Glomerular visceral epithelial cell (primary cell): ENCODE results near the gene HACD2.
"Not testable (repeated sequence)": the region's sequence is repeated elsewhere in the genome, so short reads cannot be mapped to it uniquely, and the experiment has no call there.

ENCODE experiments used
- DNase-seq: peaks from one replicate; pipeline ENCODE4 v3.0.0-alpha.2; 2016; ENCODE audit errors: extremely low spot score

Gene HACD2

DNA sequence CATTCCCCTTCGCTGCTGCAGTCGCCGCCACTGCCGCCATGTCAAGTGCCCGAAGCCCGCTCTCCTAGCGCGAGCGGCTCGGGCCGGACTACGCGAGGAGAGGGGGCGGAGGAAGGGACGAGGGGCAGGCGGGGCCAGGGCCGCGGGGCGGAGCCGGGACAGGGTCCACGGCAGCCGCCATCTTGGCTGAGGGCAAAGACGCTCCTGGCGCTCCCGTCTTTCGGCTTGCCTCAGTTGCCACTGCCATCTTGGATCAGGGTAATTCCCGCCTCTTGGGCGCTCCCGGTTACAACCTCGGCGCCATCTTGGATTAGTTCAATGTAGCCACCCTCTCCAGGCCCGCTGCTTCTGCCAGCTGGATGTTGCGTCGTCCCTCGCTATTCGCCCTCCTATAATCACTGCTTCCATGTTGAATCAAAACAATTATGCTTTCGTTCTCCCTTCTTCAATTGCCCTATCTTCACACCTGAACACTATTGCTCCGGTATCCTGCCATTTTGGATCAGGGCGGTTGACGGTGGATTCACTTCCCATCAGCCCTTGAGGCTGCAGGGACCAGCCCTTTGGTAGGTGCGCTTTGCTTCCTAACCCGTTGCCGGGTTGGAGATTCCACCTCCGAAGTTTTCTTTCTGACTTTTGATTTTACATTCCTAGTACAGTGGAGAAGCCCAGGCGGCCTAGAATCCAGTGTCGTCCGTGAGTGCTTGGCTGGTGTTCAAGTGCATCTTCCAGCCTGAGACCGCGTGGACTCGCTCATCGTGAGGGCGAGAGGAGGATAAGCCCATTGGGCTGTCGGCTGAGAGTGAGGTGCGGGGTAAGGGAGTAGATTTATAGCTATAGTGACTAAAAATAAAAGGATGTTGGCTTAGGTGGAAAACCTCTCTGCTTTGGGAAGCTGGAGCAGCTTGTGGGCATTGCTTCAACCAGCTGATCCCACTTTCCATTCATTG lies at the start of gene HACD2:
TSS of gene HACD2 (minus strand) at position 66 of the 950 bp plus-strand sequence. CDS start at position 40, 26 bp downstream.
- DNase-seq, result peak; percentile 97

- no peak for DNase-seq
Observed at GRCh38 chr3:123634149-123635051, 49.5 kb upstream of the HACD2 start.

GRCh38 chr3:123633530-123633929 lies 48.7 kb upstream of the HACD2 start:
- DNase-seq, result no peak

GRCh38 chr3:123632161-123632655 lies 47.4 kb upstream of the HACD2 start:
- DNase-seq, result no peak

- no peak for DNase-seq
Observed at GRCh38 chr3:123629747-123630047, 44.8 kb upstream of the HACD2 start.

DNA sequence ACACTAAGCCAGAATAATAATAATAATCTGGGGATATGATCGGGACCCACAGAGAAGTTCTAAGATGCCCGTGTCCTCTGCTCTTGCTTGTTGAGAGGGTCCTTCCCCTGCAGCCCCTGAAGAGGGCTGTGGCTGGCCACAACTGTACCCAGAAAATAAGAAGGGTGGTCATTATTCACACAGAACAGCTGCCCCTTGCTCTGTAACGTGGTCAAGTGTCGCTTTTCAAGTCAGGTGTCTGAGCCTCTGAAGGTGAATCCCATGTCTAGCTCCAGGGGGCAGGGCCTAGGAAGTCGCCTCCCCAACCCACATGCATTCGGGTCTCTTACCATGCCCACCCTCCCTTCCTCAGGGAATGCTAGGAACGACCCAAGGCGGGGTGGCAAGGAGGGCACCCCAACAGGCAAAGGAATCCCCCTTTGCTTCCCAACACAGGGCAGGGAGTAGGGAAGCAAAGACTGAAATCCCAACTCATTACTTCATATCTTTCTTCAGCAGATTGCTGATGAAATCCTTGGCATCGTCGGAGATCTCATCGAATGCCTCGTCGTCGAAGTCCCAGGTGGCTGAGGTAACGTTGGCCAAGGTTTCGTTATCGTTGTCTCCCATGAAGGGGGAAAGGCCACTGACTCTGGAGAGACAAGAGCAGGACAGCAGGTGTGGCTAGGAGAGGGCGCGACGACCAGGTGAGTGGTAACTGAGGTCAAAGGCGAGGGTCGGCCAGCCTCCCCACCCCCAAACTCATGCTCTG lies 44.3 kb upstream of the HACD2 start:
- no peak for DNase-seq

DNA sequence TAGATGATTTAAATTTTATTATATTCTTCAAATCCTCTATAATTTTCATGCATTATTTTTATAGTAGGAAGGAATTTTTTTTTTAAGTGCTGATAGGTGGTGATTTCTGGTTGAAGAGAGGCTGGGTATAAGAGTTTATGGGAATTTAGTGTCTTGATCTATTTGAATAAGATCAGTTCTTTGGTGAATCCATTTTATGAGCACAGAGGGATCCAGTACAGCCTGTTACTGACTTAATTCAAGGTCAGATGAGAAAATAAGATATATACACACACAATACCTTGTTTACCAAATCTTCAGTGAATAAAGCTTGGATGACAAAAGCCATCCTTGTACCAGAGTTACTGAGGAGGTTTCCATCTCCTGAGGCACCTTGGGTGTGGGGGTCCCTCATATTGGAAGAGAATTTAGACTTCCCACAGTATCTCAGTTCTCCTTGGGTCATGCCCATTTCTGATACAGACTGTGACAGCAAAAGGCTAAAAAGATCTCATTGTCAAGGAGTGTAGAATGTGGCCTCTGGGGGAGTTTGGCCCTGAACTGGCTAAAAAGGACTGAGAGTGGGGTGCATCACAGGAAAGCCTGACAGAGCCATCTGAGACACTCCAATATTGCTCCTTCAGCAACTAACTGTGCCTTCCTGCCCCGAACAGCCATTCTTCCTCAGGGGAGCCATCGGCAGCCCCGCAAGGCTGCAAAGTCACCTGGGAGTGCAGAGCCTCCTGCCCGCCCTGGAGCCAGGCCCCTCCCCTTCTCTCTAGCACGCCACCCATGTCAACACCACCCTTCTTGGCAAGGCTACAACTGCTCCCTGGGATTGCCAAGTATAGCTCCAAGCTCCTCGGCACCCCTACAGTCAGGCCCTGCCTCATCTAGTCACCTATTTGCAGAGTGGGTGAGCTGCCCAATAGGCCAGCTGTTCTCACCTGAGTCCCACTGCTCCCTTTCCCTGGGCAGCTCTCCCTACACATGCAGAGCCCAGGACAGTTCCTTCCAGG lies 43.1 kb upstream of the HACD2 start:
- DNase-seq, result no peak

GRCh38 chr3:123626881-123627280 lies 42.0 kb upstream of the HACD2 start:
- no peak for DNase-seq

DNA sequence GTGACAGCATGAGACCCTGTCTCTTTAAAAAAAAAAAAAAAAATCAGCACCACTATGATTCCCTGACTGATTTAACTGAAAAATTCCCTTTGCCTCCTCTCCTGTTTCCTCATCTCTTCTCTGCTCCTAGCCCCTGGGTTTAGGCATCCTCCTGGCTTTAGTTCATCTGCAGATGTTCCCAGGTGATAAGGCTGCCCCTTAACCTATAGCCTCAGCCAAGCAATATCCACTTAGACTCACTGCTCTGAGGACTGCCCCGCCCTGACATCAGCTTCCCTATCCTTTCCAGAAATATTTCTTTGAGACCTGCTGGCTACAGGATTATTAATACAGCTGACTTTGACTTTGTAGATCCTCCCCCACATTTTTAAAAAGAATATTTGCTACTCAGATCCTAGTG lies 39.4 kb upstream of the HACD2 start:
- no peak for DNase-seq

DNA sequence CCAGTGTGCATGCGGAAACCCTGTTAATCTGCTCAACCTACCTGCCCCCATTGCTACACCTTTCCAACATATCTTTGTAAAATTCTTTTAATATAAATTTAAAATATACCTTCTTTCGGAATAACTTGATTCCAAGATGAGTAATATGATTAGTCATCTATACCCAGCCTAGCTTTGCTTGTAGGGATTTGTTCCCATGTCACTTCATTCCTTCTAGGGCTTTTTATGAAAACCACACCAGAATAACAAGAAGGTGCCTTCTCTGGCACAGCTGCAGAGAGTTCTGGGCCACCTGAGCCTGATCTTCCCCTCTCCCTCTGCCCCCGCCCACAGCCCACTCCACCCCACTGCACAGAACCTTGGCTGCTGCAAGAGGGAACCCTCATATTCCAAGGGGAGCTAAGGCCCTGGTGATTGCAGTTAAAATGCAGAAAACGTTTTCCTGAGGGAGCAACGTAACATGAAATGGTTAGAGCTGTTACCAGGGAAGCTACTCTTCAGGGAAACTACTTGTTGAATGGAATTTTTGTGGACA lies 38.6 kb upstream of the HACD2 start:
- DNase-seq, result no peak

DNA sequence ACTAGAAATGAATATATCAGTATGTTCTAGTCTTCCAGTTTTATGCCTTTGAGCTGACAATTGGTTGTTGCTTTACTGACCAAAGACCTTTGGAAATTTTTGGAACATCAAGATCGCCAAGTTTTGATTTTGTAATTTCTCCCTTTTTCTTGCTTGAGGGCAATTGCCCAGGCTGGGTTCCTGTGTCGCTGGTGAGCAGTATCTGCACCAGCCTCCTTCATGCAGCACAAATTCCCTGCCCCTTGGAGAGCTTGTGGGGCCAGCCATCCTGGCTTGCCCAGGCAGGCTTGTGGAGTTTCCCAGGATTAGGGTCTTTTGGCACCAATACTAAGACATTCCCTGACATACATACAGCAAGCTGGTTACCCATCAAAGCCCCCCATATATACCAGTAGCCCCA lies 37.9 kb upstream of the HACD2 start:
- DNase-seq, result no peak

DNA sequence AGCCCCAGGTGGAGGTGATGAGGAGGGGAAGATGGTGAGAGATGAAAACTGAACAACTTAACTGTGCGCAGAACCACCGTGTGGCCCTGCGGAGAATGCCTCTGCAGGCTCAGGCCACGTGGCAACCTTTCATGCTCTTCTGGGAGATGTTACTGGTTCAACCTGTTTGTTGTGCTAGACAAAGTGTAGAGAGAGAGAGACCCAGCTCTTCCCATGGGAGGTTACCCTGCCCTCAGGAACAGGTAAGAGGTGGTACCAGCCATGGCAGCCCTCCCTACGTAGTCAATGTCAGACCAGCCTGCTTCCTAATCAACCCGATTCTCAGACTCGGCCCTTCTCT lies 37.0 kb upstream of the HACD2 start:
- DNase-seq, result no peak

DNA sequence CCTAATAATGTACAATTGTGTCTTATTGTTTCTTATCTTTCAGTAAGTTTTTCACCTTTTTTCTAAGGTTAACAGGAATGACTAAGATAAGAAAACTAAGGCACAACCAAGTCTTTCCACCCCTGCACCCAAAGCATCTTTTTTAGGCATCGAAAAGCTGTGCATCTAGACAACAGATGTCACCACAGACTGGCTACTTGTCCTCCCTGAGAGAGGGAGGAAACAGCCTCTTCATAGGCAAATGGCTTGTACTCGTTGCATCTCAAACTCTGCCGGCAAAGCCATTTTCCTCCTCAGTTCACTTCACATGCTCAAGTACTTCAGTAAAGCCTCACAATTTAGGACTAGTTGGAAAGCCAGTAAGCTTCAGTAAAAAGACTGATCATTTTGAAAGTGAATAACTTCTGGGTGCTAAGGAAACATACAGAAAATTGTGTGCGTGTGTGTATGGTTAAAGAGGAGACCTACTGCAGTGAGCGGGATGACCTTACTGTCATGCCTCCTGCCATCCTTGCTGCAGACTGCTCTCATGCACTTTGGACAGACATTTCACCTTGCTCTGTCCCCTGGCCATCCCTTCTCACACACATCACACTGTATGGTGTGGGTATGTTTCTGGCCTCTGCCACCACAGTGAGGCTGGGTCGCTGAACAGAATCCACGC lies 36.5 kb upstream of the HACD2 start:
- no peak for DNase-seq

GRCh38 chr3:123620343-123620742 lies 35.5 kb upstream of the HACD2 start:
- DNase-seq, result no peak

DNA sequence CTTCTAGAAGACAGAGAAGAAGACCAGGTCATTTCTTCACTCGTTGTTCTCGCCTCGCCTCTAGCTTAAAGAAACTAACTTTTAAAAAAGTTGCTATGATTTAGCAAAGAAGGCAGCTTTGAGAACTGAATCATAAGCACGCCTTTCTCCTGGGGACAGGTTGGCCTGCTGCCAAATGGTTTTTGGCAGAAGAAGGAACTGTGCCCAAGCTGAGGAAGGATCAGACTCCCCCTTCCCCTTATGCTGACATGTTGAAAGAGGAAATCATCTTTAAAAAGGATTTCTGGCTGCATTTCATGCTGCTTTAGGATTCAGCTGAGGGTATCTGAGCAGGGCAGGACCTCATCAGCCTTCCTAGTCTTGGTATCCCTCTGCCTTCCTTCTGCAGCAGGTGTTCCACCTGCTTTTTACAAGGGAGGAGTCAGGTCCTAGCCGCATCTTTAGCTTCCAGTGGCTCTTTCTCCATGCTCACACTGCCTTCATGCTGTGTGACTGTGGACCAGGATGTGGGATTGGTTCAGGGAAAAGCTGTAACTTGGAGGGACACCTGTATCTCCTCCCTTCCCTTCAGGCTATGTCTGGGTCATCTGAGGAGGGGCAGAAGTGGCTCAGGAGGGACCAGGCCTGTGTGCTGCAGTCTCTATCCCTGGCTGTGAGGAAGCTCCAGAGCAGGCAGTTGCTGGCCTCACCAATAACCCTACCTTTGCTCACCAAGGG lies 34.1 kb upstream of the HACD2 start:
- peak; percentile 26 for DNase-seq

- DNase-seq, result no peak
Observed at GRCh38 chr3:123618076-123618708, 33.3 kb upstream of the HACD2 start.

GRCh38 chr3:123616593-123616992 lies 31.7 kb upstream of the HACD2 start:
- DNase-seq, result no peak

DNA sequence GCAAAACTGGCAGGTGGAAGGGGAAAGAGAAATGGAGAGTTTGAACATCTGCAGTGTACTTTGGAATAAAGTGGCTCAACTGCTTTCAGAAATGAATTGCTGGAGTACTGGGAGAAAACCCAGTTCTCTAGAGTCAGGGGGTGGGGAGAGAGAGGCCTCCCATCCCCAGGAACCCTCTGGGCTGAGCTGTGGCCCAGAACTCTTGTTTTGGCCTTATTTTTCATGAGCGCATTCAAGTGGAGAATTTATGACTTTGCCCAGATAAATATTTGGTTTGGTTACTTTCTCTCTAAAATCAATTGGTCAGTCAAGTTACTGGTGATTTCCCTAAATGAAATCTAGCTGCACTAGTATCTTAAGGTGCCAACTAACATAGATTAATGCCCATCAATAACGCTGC lies 28.7 kb upstream of the HACD2 start:
- DNase-seq, result no peak

DNA sequence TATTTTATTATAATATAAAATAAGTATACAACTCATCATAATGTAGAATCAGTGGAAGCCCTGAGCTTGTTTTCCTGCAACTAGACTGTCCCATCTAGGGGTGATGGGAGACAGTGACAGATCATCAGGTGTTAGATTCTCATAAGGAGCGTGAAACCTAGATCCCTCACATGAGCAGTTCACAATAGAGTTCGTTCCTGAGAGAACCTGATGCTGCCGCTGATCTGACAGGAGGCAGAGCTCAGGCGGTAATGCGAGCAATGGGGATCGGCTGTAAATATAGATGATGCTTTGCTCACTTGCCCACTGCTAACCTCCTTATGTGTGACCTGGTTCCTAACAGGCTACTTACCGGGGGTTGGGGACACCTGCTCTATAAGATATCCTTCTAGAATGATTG lies 26.8 kb upstream of the HACD2 start:
- DNase-seq, result not testable (repeated sequence)
